ENCODE results near the gene IVL.

IVL gene

GRCh38 chr1:152954436-152954835 lies 46.1 kb downstream of the IVL start:
- DNase-seq, result no peak

GRCh38 chr1:152957561-152957960 lies 49.2 kb downstream of the IVL start:
- DNase-seq, result no peak

DNA sequence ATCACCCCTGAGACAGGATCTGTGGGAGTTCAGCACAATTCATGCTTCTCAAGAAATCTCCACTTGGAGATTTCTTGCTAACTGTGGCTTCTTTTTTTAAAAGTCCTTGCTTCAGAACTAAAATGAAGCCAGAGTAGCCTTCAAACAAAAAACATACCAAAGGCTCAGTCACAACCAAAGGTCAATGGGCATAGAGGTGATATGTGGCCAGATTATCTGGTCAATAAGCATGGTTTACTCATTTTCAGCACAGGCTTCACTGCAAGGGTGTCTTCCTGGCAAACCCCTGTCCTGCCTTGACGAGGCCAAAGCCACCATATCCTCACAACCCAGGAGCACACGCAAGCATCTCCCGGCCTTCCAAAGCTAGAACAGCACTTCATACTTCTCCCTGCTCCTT lies 50.9 kb downstream of the IVL start:
- no peak for DNase-seq

GRCh38 chr1:152959801-152960451 lies 51.6 kb downstream of the IVL start:
- no peak for DNase-seq

DNA sequence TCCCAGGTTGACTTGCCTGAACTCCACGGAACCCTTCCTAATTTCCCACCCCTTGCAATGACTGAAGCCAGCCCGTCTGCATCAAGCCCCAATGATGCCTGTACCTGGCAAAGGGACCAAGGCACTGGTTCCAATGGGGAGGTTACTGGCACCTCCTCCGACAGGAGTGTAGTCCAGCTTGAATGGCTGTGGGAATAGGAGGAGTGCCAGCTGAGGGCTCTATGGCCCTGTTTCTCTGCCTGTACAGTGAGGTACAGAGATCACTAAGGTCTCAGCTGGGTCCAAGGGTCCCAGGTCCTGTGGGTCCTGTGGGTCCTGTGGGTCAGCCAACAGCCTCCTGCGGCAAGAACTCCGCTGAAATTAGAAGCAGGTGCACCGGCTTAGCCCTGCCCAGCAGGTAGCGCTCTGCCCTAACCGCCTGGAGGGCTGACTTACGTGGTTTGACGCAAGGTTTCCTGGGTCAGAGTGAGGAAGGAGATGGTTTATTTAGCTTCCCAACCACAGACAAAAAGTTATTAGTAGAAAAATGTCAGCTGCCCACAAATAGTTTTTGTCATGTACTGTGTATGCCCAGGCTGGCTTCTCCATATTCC lies 52.2 kb downstream of the IVL start:
- no peak for DNase-seq

All from activated CD4-positive, CD25-positive, alpha-beta regulatory T cell treated with anti-CD3 and anti-CD28 coated beads, Interleukin-2, amount 50 U/mL, for 72 hours (primary cell).